Heart left ventricle (tissue), 13 donors: ENCODE data around the gene MSMP.
A peak's percentile ranks its signal among the peaks of the same experiment; 100 is the strongest.

Experiments
- POLR2A ChIP-seq, 2 donors: fragments of 450-650 bp; IDR thresholded peaks; one replicate each; pipeline ENCODE4 v1.6.1; 2017; ENCODE audit warnings: antibody characterized with exemption in 2 of 2, mild to moderate bottlenecking in 2 of 2, moderate library complexity in 2 of 2
- TF ChIP-seq, protein P1 (sequence below), 12 donors: fragments of 200-600 bp; sonication (generic) in 4 of 12; IDR thresholded peaks; one replicate each; pipeline versions ENCODE4 v1.5.0 to v1.8.0; 2018 to 2022; ENCODE audit warnings: antibody characterized with exemption in 12 of 12, mild to moderate bottlenecking in 5 of 12
- donor health status: ischemic (EF 13 %, LVEDD 7.1; RV severe dilation, severe dysfunction).
- donor health status: DM: no; HTN: yes; CAD: no.
- donor health status: DM: no; HTN: no; CAD: no.
- donor health status: ischemic (EF 25% LVEDD 6.9; RV normal size, moderate dysfunction).
- donor health status: ischemic (EF 25% LVEDD 5.7; RV mildly dilated, moderate dysfunction).
- donor health status: ischemic (EF 35%, LVEDD 5.7; RV mildly dilated, moderate dysfunction).
- donor health status: nonischemic (EF 11% LVEDD 7.7; RV severe dilation, severe dysfunction).
- donor health status: DM: yes; HTN: yes; CAD: no.
- donor health status: PGD.
- donor health status: ischemic (EF 29% LVEDD 5.4; RV normal size, mild dysfunction).
- donor health status: nonischemic (EF 23%, LVEDD 6.1; RV moderate dilation, normal function).

DNA sequence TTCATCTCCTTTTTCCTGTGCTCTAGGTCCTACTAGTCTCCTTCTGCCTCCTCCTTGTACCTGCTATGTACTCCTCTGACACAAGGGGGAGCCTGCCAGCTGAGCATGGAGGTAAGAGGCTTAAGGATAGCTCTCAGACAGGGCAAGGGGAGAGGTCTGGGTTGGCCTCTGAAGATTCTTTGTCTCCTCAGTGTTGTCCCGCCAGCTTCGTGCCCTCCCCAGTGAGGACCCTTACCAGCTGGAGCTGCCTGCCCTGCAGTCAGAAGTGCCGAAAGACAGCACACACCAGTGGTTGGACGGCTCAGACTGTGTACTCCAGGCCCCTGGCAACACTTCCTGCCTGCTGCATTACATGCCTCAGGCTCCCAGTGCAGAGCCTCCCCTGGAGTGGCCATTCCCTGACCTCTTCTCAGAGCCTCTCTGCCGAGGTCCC is 17.9 kb downstream of the MSMP start:
- TF ChIP-seq, protein P1, sequence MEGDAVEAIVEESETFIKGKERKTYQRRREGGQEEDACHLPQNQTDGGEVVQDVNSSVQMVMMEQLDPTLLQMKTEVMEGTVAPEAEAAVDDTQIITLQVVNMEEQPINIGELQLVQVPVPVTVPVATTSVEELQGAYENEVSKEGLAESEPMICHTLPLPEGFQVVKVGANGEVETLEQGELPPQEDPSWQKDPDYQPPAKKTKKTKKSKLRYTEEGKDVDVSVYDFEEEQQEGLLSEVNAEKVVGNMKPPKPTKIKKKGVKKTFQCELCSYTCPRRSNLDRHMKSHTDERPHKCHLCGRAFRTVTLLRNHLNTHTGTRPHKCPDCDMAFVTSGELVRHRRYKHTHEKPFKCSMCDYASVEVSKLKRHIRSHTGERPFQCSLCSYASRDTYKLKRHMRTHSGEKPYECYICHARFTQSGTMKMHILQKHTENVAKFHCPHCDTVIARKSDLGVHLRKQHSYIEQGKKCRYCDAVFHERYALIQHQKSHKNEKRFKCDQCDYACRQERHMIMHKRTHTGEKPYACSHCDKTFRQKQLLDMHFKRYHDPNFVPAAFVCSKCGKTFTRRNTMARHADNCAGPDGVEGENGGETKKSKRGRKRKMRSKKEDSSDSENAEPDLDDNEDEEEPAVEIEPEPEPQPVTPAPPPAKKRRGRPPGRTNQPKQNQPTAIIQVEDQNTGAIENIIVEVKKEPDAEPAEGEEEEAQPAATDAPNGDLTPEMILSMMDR (IDR thresholded peaks at IDR 0.05), result peak; percentile 61 to 86 (median 74)
- no peak for TF ChIP-seq POLR2A (IDR thresholded peaks at IDR 0.05)
